DMS53 (cell line): ENCODE measurements around the gene ZNF436.

Experiments used
- DNase-seq: peaks from one replicate; lab custom pipeline; 2025; lab: John Stamatoyannopoulos, UW

The ZNF436 gene

GRCh38 chr1:23366598-23366997, 3.0 kb downstream of the ZNF436 start:
- DNase-seq, result no peak

- no peak for DNase-seq
Measured at GRCh38 chr1:23366146-23366545, 3.5 kb downstream of the ZNF436 start.

GRCh38 chr1:23362218-23362713, 7.4 kb downstream of the ZNF436 start:
- DNase-seq, result peak; percentile 35

GRCh38 chr1:23358310-23358875, 11.2 kb downstream of the ZNF436 start:
- no peak for DNase-seq

GRCh38 chr1:23357138-23357908, 12.3 kb downstream of the ZNF436 start:
- no peak for DNase-seq

- no peak for DNase-seq
Measured at GRCh38 chr1:23356471-23357137, 13.0 kb downstream of the ZNF436 start.

- DNase-seq, result no peak
Measured at GRCh38 chr1:23354245-23354644, 15.4 kb downstream of the ZNF436 start.

- no peak for DNase-seq
Measured at GRCh38 chr1:23352096-23352695, 17.4 kb downstream of the ZNF436 start.

- no peak for DNase-seq
Measured at GRCh38 chr1:23345920-23346319, 23.7 kb downstream of the ZNF436 start.

GRCh38 chr1:23344987-23345472, 24.6 kb downstream of the ZNF436 start:
- no peak for DNase-seq

- DNase-seq, result peak; percentile 100
Measured at GRCh38 chr1:23344111-23344986, 25.3 kb downstream of the ZNF436 start, which contains the start of gene HNRNPR. Gene HNRNPR, minus strand, starts transcription at chr1:23344284. Its CDS starts 3,276 bp downstream, at chr1:23341008.

GRCh38 chr1:23343221-23344110, 26.2 kb downstream of the ZNF436 start:
- peak; percentile 81 for DNase-seq

GRCh38 chr1:23341931-23342692, 27.5 kb downstream of the ZNF436 start:
- DNase-seq, result no peak

GRCh38 chr1:23339632-23340031, 30.0 kb downstream of the ZNF436 start:
- DNase-seq, result no peak

- DNase-seq, result no peak
Measured at GRCh38 chr1:23337869-23338268, 31.8 kb downstream of the ZNF436 start.

GRCh38 chr1:23331713-23332112, 37.9 kb downstream of the ZNF436 start:
- DNase-seq, result peak; percentile 14

GRCh38 chr1:23330846-23331245, 38.8 kb downstream of the ZNF436 start:
- DNase-seq, result no peak

GRCh38 chr1:23325393-23325792, 44.2 kb downstream of the ZNF436 start:
- no peak for DNase-seq

GRCh38 chr1:23322770-23323169, 46.9 kb downstream of the ZNF436 start:
- no peak for DNase-seq
